Measurements from ENCODE around the gene RLN3.
A peak's percentile ranks its signal among the peaks of the same experiment; 100 is the strongest.

The RLN3 gene

GRCh38 chr19:14027856-14028450 is at the start of gene RLN3:
Gene RLN3, plus strand, starts transcription at chr19:14028148. Its CDS starts 57 bp downstream, at chr19:14028205.
- DNase-seq (ENCODE audit: low read depth): no peak

DNA sequence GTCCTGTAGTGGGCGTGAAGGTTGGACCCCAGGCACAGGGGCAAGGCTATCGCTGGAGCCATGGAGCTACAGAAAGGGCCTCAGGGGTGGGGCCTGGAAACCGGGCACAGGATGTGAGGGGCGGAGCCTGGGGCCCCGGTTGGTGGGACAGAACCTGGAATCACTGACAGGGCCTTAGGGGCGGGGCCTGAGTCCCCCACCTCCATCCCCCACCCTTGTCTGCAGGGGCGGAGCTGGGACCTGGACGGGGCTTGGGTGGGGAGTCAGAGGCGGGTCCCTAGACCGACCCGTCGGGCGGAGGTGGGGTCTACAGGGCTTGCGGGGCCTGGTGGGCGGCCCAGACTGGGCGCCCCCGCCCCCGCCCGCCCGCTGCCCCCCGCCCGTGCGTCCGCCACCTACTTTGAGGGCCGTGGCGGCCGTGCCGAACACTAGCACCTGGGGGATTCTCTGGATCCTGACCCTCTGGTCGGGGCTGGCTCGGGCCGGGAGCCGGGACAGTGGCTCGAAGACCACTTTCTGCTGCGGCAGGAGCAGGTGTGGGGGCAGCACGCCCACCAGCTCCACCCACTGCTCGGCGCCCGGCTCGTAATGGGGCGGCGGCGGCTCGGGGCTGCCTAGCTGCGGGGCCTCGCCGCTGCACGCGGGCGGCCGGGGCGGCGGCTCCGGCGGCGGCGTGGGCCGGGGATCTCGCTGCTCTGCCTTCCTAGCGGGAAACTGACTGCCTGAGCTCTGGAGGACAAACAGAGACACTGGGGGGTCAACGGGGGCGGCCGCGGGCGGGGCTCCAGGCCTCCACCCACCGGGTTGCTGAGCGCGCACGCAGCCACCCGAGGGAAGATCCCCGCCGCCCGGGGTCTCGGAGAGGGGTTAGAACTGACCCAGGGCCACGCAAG is 49.4 kb upstream of the RLN3 start:
- DNase-seq (ENCODE audit: low read depth): peak; percentile 67

DNA sequence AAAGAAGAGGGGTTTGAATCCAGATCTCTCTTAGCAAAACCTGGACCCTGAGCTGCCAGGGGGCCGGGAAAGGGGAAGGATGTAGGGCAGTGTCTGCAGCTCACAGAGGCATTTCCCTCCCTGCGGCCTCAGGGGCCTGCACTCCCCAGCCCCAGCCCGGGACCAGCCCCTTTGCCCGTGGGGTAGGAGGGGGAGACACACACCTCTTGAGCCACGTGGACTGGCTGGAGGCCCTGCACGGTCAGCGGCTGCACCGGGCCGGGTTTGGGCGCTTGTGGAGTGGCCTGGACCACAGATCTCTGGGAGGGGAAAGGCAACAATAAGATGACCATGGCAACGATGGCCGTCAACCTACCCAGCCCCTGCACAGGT is 48.7 kb upstream of the RLN3 start:
- DNase-seq (ENCODE audit: low read depth): no peak

GRCh38 chr19:13979686-13980085 is 48.3 kb upstream of the RLN3 start:
- no peak for DNase-seq (ENCODE audit: low read depth)

DNA sequence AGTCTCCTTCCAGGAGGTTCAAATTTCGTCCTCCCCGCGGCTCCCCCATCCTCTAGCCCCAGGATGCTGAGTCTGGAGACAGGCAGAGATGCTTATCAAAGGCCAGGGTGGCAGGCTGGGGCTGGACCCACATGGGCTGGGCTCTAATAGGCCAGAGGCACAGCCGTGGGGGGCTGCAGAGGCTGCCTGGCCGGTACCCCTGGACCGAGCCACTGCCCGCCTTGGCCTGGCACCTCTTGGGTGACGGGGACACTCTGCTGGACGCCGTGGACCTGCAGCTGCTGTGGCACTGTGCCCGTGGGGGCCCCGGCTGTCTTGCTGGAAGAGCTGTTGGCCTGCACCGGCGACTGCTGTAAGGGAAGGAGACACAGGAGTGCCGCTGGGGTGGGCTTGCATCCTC is 47.6 kb upstream of the RLN3 start:
- DNase-seq (ENCODE audit: low read depth): no peak

- no peak for DNase-seq (ENCODE audit: low read depth)
Measured at GRCh38 chr19:13981021-13981420, 46.9 kb upstream of the RLN3 start.

DNA sequence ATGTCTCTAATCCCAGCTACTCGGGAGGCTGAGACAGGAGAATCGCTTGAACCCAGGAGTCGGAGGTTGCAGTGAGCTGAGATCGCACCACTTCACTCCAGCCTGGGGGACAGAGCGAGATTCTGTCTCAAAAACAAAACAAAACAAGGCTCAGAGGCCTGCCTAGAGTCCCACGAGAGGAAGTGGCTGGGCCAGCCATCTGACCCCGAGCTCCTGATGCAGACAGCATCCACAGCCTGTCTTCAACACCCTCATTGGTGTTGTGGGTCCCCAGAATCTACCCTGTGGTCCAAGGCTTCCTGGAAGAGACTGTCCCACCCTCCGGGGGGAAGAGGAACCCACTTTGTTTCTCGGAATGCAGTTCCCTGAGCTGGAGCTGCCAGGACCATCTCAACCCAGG is 46.5 kb upstream of the RLN3 start:
- no peak for DNase-seq (ENCODE audit: low read depth)

- DNase-seq (ENCODE audit: low read depth): no peak
Measured at GRCh38 chr19:13981988-13982501, 45.9 kb upstream of the RLN3 start.

DNA sequence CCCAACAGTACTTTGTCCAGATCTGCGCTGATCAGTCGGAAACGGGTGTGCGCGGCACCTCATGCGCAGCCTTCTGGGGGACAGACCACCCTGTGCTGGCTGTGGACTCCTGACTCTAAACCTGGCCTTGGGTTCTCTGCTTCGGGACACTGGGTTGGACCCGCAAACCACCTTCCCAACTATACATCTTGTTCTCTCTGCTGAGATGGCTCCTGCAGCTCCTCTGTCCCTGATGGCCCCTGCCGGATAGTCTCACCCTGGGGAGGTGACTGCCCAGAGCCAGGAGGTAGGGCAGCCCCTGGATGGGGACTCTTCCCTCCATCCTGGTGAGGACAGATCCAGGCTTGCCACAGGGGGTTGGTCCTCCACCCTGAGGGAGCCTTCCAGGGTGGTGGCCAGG is 45.2 kb upstream of the RLN3 start:
- no peak for DNase-seq (ENCODE audit: low read depth)

GRCh38 chr19:13983213-13983889 is 44.6 kb upstream of the RLN3 start:
- DNase-seq (ENCODE audit: low read depth): no peak

- DNase-seq (ENCODE audit: low read depth): no peak
Measured at GRCh38 chr19:13984186-13984585, 43.8 kb upstream of the RLN3 start.

DNA sequence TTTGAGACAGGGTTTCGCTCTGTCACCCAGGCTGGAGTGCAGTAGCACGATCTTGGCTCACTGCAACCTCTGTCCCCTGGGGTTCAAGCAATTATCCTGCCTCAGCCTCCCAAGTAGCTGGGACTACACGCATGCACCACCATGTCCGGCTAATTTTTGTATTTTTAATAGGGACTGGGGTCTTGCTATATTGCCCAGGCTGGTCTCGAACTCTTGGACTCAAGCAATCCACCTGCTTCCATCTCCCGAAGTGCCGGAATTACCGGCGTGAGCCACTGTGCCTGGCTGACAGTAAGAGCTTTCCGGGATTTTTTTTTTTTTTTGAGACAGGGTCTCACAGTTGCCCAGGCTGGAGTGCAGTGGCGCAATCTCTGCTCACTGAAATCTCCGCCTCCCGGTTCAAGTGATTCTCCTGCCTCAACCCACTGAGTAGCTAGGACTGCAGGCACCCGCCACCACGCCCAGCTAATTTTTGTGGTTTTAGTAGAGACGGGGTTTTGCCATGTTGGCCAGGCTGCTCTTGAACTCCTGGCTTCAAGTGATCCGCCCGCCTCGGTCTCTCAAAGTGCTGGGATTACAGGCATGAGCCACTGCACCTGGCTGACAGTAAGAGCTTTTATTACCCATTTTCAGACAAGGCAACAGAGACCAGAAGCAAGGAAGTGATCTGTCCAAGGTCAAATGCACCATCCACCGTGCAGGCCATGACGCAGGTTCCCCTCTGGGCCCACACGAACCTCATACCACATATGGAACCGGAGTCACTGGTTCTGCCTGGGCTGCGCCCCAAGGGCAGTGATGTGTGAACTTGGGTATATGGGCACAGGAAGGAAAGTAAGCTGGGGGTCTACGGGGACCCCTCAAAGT is 42.8 kb upstream of the RLN3 start:
- DNase-seq (ENCODE audit: low read depth): no peak

- no peak for DNase-seq (ENCODE audit: low read depth)
Measured at GRCh38 chr19:13985771-13986347, 42.1 kb upstream of the RLN3 start.

DNA sequence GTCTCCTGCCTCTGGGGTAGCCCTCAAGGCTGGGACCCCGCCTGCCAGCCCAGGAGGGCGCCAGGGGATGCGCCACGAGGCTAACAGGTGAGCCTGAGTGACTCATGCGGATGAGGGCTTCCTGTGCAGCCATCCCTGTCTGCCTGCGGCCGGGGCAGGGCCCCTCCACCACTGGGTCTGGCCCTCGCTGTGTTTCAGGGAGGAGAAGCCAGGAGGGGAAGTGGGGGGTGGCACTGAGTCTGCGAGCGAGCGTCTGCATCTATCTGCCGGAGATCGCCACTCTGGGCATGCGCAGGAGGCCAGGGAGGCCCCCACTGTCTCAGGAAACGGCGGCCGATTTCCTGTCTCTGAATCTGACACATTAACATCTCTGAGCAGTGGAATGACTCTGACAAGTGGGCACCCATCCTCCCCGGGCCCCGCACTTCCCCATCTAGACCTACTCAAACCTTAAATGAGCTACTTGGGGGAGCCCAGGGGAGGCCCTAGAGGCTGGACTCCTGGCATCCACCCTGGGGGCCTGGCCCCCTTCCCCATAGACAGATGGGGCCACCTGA is 41.5 kb upstream of the RLN3 start:
- peak; percentile 80 for DNase-seq (ENCODE audit: low read depth)

DNA sequence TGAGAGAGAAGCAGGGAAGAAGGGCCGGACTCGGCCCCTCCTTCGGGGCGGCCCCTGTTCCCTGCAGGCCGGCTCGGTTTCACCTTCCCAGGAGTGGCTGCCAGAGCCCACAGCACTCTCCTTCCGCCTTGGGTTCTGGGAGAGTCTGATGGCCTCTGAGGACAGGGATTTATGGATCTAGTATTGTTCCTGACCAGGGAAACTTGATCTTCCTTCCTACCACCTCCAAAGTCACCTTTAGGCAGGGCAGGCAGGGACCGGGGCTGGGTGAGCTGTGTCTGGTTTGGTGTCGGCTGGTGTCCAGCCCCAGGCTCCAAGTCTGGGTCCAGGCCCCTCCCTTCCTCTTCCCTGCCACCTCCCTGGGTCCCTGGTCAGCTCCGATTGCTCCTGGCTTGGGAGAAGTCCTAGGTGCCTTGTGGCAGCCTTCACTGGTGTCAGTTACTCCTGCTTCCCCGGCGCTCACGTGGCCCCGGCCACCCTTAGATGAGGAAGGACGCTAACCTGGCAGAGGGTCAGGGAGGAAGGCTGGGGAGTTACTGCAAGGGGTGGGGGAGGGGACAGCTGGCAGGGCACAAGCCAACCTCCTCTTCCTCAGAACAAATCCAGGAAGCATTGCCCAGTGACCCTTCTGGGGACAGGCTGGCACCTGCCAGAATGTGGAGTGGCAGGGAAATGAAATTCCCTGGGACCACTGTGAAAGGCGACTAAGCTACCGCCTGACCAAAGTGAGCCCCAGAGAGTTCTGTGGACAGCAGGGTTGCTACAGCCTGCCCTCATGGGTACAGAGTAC is 40.7 kb upstream of the RLN3 start:
- DNase-seq (ENCODE audit: low read depth): no peak

DNA sequence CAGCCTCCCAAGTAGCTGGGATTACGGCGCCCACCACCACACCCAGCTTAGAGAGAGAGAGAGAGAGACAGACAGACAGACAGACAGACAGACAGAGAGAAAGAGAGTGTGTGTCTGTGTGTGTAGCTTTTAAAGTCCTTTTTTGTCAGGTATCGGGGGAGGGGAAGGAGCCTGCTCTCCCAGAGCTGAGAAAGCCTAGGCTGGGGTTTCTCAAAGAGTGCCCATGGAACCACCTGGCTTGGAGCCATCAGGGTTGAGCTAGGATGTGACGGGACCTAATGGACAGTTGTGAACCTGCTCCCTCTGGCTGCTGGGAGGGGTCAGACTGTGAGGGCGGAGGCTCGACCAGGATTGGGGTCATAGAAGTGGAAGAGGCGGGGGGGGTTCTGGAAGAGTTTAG is 38.5 kb upstream of the RLN3 start:
- DNase-seq (ENCODE audit: low read depth): no peak

DNA sequence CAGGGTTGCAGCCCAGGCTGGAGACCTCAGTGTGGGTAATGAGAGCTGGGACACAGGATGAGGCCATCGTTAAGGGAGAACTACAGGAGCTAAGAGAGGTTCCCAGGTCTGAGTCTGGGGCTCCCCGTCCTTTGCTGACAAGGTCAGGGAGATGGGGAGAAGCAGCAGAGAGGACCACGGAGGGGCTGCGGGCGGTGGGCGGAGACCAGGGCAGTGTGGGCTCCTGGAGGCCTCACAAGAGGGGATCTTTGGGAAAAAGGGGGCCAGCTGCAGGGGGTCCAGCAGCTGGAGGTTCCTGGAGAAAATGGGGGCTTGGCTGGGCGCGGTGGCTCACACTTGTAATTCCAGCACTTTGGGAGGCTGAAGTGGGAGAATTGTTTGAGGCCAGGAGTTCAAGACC is 37.9 kb upstream of the RLN3 start:
- no peak for DNase-seq (ENCODE audit: low read depth)

GRCh38 chr19:13992025-13992424 is 35.9 kb upstream of the RLN3 start:
- DNase-seq (ENCODE audit: low read depth): no peak

GRCh38 chr19:13993590-13994300 is 34.2 kb upstream of the RLN3 start:
- no peak for DNase-seq (ENCODE audit: low read depth)
